K562 (cell line): ENCODE results near the gene LPAR2. TPM values are rescaled to one million over a fixed set of nuclear protein-coding genes. Genes with fewer than 3 reads are reported as not detected.
A peak's percentile ranks its signal among the peaks of the same experiment; 100 is the strongest.

ENCODE experiments used
- ATAC-seq: fragments of 200-7000 bp; cut with Tn5 transposase; 3 replicates; pipeline ENCODE4 v1.9.1; 2020; ENCODE audit warnings: moderate library complexity
- BruUV-seq: library from RNA; stranded (reverse); fragments of 400-500 nt; replicated peaks from 2 replicates; lab custom pipeline; 2021; lab: Mats Ljungman, UMichigan
- CTCF ChIA-PET: fragments of 300-600 bp; formaldehyde crosslinking; extraction: SDS; loops from one replicate; lab custom pipeline; 2021; ENCODE audit warnings: low intra/inter-chr PET ratio; lab: Yijun Ruan, JAX
- POLR2A ChIA-PET: fragments of 300-600, 350-650 bp; sonication (Branson Sonifier 250); formaldehyde crosslinking; extraction: SDS; loops from one replicate; lab custom pipeline; 2021; ENCODE audit warnings: antibody characterized with exemption, inconsistent platforms; lab: Yijun Ruan, JAX
- DNase-seq, 4 experiments: peaks; one replicate each; pipeline versions ENCODE4 v3.0.0 to v3.0.0-alpha.2; 2011 to 2018; ENCODE audit warnings: low spot score in 3 of 4, mixed read lengths in 3 of 4; ENCODE audit errors: extremely low read depth in 1 of 4
- FAIRE-seq: peaks from 2 replicates; lab custom pipeline; 2011; peaks lifted over from hg19 to GRCh38; lab: Jason Lieb, UNC
- H2AFZ ChIP-seq: 2 replicates; pipeline ENCODE4 v1.6.0; 2011; ENCODE audit warnings: low read depth, low read length, control low read depth, inconsistent platforms
- H3K27ac ChIP-seq: fragments of 200-600 bp; 3 replicates; pipeline ENCODE4 v1.8.0; 2011; ENCODE audit warnings: low read depth, mild to moderate bottlenecking, control low read depth, inconsistent platforms, low read length, moderate library complexity, mixed read lengths; ENCODE audit errors: extremely low read depth
- H3K27me3 ChIP-seq, 2 experiments: fragments of 300-600 bp in 1 of 2; 2 replicates in 1 of 2; 3 replicates in 1 of 2; pipeline versions ENCODE4 v1.6.0 to v1.8.0; 2011; ENCODE audit warnings: inconsistent platforms in 2 of 2, low read length in 2 of 2, mild to moderate bottlenecking in 1 of 2, mixed read lengths in 1 of 2, moderate library complexity in 1 of 2; ENCODE audit not compliant: control insufficient read depth in 2 of 2, insufficient read depth in 2 of 2
- H3K36me3 ChIP-seq: fragments of 300-600 bp; 3 replicates; pipeline ENCODE4 v1.8.0; 2011; ENCODE audit warnings: mild to moderate bottlenecking, low read length, inconsistent platforms; ENCODE audit not compliant: control insufficient read depth, insufficient read depth
- H3K4me1 ChIP-seq, 2 experiments: fragments of 200-600 bp in 1 of 2; replicated peaks in 1 of 2; 2 replicates in 1 of 2; 3 replicates in 1 of 2; pipeline versions ENCODE4 v1.5.1 to v1.8.0; 2011; ENCODE audit warnings: inconsistent platforms in 2 of 2, low read length in 2 of 2, mild to moderate bottlenecking in 1 of 2, mixed read lengths in 1 of 2, moderate library complexity in 1 of 2; ENCODE audit not compliant: control insufficient read depth in 2 of 2, insufficient read depth in 2 of 2
- H3K4me2 ChIP-seq: 2 replicates; pipeline ENCODE4 v1.6.1; 2011; ENCODE audit warnings: low read length, control low read depth, inconsistent platforms, mixed read lengths; ENCODE audit not compliant: insufficient read depth
- H3K4me3 ChIP-seq: fragments of 200-600 bp; sonication (generic), shearing (Covaris generic); 2 replicates; pipeline ENCODE4 v1.5.1; 2016; ENCODE audit warnings: control low read depth, inconsistent platforms
- H3K79me2 ChIP-seq: fragments of 200-600 bp; 3 replicates; pipeline ENCODE4 v1.8.0; 2011; ENCODE audit warnings: low read length, inconsistent platforms; ENCODE audit not compliant: control insufficient read depth, insufficient read depth
- H3K9ac ChIP-seq, 2 experiments: 2 replicates each; pipeline versions ENCODE4 v1.6.0 to v1.6.1; 2011; ENCODE audit warnings: low read depth in 2 of 2, low read length in 2 of 2, control low read depth in 1 of 2, inconsistent platforms in 1 of 2, mild to moderate bottlenecking in 1 of 2, mixed read lengths in 1 of 2; ENCODE audit not compliant: insufficient read depth in 1 of 2
- H3K9me1 ChIP-seq: one replicate; pipeline ENCODE4 v1.6.0; 2011; ENCODE audit warnings: inconsistent platforms, mild to moderate bottlenecking, low read length, moderate library complexity; ENCODE audit not compliant: control insufficient read depth, insufficient read depth
- H3K9me3 ChIP-seq: replicated peaks from 2 replicates; pipeline ENCODE4 v1.5.1; 2011; ENCODE audit warnings: low read depth, low read length, inconsistent platforms; ENCODE audit not compliant: control insufficient read depth, insufficient read depth
- H4K20me1 ChIP-seq: replicated peaks from 2 replicates; pipeline ENCODE4 v1.6.1; 2011; ENCODE audit warnings: low read length, inconsistent platforms, mixed read lengths; ENCODE audit not compliant: control insufficient read depth, insufficient read depth
- ID3 ChIP-seq, 2 experiments: fragments of 250-450 bp in 1 of 2; fragments of 450-650 bp in 1 of 2; sonication (Bioruptor Pico) in 1 of 2; IDR thresholded peaks; 2 replicates each; pipeline versions ENCODE4 v1.6.1 to v1.8.0; 2016 to 2021; ENCODE audit warnings: mild to moderate bottlenecking in 2 of 2, moderate library complexity in 2 of 2, missing compliant biosample characterization in 1 of 2, missing genetic modification characterization in 1 of 2
- NR2C2 ChIP-seq, 2 experiments: fragments of 200-800 bp in 1 of 2; sonication (Bioruptor generic) in 1 of 2; sonication (generic) in 1 of 2; formaldehyde crosslinking in 1 of 2; IDR thresholded peaks; 2 replicates each; pipeline versions ENCODE4 v1.6.1 to v1.8.0; 2016 to 2022; ENCODE audit warnings: mild to moderate bottlenecking in 1 of 2, missing compliant biosample characterization in 1 of 2, missing genetic modification characterization in 1 of 2, missing genetic modification reagents in 1 of 2
- WGBS: fragments of 100-300 bp; shearing (Covaris generic); methylation state at CpG from one replicate; pipeline ENCODE4 v1.1.6; 2016; ENCODE audit warnings: low coverage, mixed read lengths; ENCODE audit not compliant: insufficient coverage; ENCODE audit errors: missing lambda C conversion rate; 5-methylcytosine and 5-hydroxymethylcytosine counted together
- in situ Hi-C: fragments of 300-500 bp; cut with MboI; formaldehyde crosslinking; loops from 4 replicates; pipeline ENCODE4 v1.15.0; 2018; ENCODE audit warnings: inconsistent platforms, mixed read lengths
- intact Hi-C: fragments of 100-400 bp; cut with micrococcal nuclease; formaldehyde crosslinking; loops from 2 replicates; pipeline ENCODE4 v1.14.2; 2022
- polyA plus RNA-seq, 8 experiments: library from polyadenylated mRNA; depleted of rRNA in 4 of 8; stranded (reverse) in 5 of 8; unstranded in 3 of 8; fragments of >200 nt; fragmentation: Nextera tagmentation in 2 of 8; fragmentation: Illumina TruSeq in 1 of 8; extraction: Ambion mirVana in 2 of 8; extraction: Trizol in 1 of 8; gene quantifications; 2 replicates each; pipeline versions ENCODE4 v1.2.1 to v1.2.3, GENCODE V29; 2011 to 2014; ENCODE audit warnings: inconsistent platforms in 1 of 8, missing spikeins in 1 of 8
- total RNA-seq, 7 experiments: library from RNA; depleted of rRNA in 6 of 7; stranded (reverse); fragments of >200 nt in 6 of 7; fragmentation: Illumina TruSeq in 2 of 7; extraction: Trizol in 2 of 7; gene quantifications; 2 replicates each; pipeline versions ENCODE4 v1.2.1 to v1.2.3, GENCODE V29; 2011 to 2021; ENCODE audit warnings: low replicate concordance in 1 of 7

LPAR2 gene
- total and polyA plus RNA-seq, 9 of the 15 experiments (the other 6 are each of a cell fraction or from before 2014, with no cell fraction given), result 0.63 to 13.8 (median 4.4) TPM

GRCh38 chr19:19634516-19635312 lies 6.7 kb upstream of the LPAR2 start:
- CTCF ChIA-PET, result no interaction called here

More at GRCh38 chr19:19634516-19635312, 6.7 kb upstream of the LPAR2 start:
- Histone ChIP-seq H3K9me3 (no peaks in the 10 kb centered on the region), H3K4me3 (no peak overlapping the region), H3K4me2 (no peak overlapping the region)
- intact Hi-C loops, result no loop called here
- FAIRE-seq, result no peak
- no TSS peak for BruUV-seq
- TF ChIP-seq ID3 (CRISPR knock-in tag; IDR thresholded peaks at IDR 0.05) (no peak), ID3 (tag; IDR thresholded peaks at IDR 0.05) (no peak), NR2C2 (CRISPR knock-in tag; IDR thresholded peaks at IDR 0.05) (no peak), NR2C2 (tag; IDR thresholded peaks at IDR 0.05) (peak; percentile 74)
- TF ChIP-seq, all 486 proteins: peak for 1
- H3K9me1 ChIP-seq, result no peaks in the 10 kb centered on the region
- DNase-seq, result no peak
- 96% methylated on average over 33 of the region's 36 CpGs for WGBS
- H2AFZ ChIP-seq, result no peak overlapping the region
- POLR2A ChIA-PET, result interaction anchor here (0.6 kb wide), 2 partner anchors 44 to 174 kb away, joined by 3 read pairs; no protein-coding TSS in a partner anchor
- no peak for ATAC-seq
- in situ Hi-C loops, result loop anchor here (25.0 kb wide), 1 partner anchor 97 kb away; the partner anchor contains the start of genes CILP2 and YJEFN3
- no peak overlapping the region for H3K27ac ChIP-seq
- H3K79me2 ChIP-seq, result no peaks in the 10 kb centered on the region
- no peaks in the 10 kb centered on the region for H3K27me3 ChIP-seq
- H3K36me3 ChIP-seq, result peaks cover 39% of the 10 kb centered on the region; the same call in 2 of the 3 replicates
- H3K4me1 ChIP-seq, result peaks cover 0 to 20% of the 10 kb centered on the region in 2 experiments; a peak in 2 of 5 replicates
- H4K20me1 ChIP-seq, result no peaks in the 10 kb centered on the region
- H3K9ac ChIP-seq, result no peak overlapping the region
